ENCODE results near the gene LSM4.

GRCh38 chr19:18336121-18336520, 13.2 kb upstream of the LSM4 start:
- no peak for TF ChIP-seq CTCF (IDR thresholded peaks at IDR 0.05)
- no peak for TF ChIP-seq POLR2AphosphoS5 (IDR thresholded peaks at IDR 0.05)
- TF ChIP-seq POLR2A (IDR thresholded peaks at IDR 0.05), result no peak
